IMR-90 (cell line): Measurements from ENCODE around the gene PLBD1. TPM values are rescaled to one million over a fixed set of nuclear protein-coding genes. Genes with fewer than 3 reads are reported as not detected.

Experiments
- ATAC-seq: fragments of 200-7000 bp; cut with Tn5 transposase; 2 replicates; pipeline ENCODE4 v1.9.1; 2020; ENCODE audit warnings: low read depth, mild to moderate bottlenecking, moderate library complexity
- BruUV-seq: library from RNA; stranded (reverse); fragments of 400-500 nt; replicated peaks from 2 replicates; lab custom pipeline; 2021; lab: Mats Ljungman, UMichigan
- CTCF ChIA-PET: fragments of 300-600 bp; formaldehyde crosslinking; extraction: SDS; loops from one replicate; lab custom pipeline; 2021; ENCODE audit warnings: antibody characterized with exemption; lab: Yijun Ruan, JAX
- POLR2A ChIA-PET: fragments of 300-600 bp; sonication (Branson Sonifier 250); formaldehyde crosslinking; loops from one replicate; lab custom pipeline; 2022; ENCODE audit warnings: antibody characterized with exemption; ENCODE audit not compliant: unreplicated experiment; lab: Charles Lee
- DNase-seq: peaks from one replicate; pipeline ENCODE4 v3.0.0; 2013
- H2AFZ ChIP-seq: replicated peaks from 2 replicates; pipeline ENCODE3; 2013; ENCODE audit warnings: low read length, mild to moderate bottlenecking; ENCODE audit not compliant: poor library complexity
- H2AK5ac ChIP-seq: 2 replicates; pipeline ENCODE4 v1.6.1; 2013; ENCODE audit warnings: low read depth, low read length, inconsistent platforms
- H2AK9ac ChIP-seq: replicated peaks from 2 replicates; pipeline ENCODE3; 2013; ENCODE audit warnings: mild to moderate bottlenecking, low read depth, low read length, moderate library complexity; ENCODE audit not compliant: poor library complexity
- H2BK120ac ChIP-seq: 2 replicates; pipeline ENCODE4 v1.6.1; 2013; ENCODE audit warnings: low read depth, low read length, inconsistent platforms
- H2BK15ac ChIP-seq: 3 replicates; pipeline ENCODE4 v1.6.1; 2013; ENCODE audit warnings: low read depth, low read length, inconsistent platforms
- H2BK20ac ChIP-seq: 2 replicates; pipeline ENCODE4 v1.6.1; 2013; ENCODE audit warnings: low read depth, mild to moderate bottlenecking, inconsistent platforms, low read length, moderate library complexity
- H2BK5ac ChIP-seq: 2 replicates; pipeline ENCODE4 v1.6.1; 2013; ENCODE audit warnings: mild to moderate bottlenecking, low read depth, low read length, inconsistent platforms; ENCODE audit not compliant: poor library complexity, severe bottlenecking
- H3K14ac ChIP-seq: replicated peaks from 2 replicates; pipeline ENCODE4 v1.6.1; 2013; ENCODE audit warnings: low read depth, low read length, inconsistent platforms
- H3K18ac ChIP-seq: 2 replicates; pipeline ENCODE4 v1.6.1; 2013; ENCODE audit warnings: low read depth, low read length, control low read depth
- H3K23ac ChIP-seq: 2 replicates; pipeline ENCODE4 v1.6.1; 2013; ENCODE audit warnings: low read depth, low read length, inconsistent platforms
- H3K27ac ChIP-seq: 2 replicates; pipeline ENCODE4 v1.5.1; 2013; ENCODE audit warnings: mild to moderate bottlenecking, control low read depth, low read length; ENCODE audit not compliant: insufficient read depth
- H3K27me3 ChIP-seq: 2 replicates; pipeline ENCODE4 v1.6.1; 2013; ENCODE audit warnings: low read length; ENCODE audit not compliant: control insufficient read depth, insufficient read depth
- H3K36me3 ChIP-seq: 2 replicates; pipeline ENCODE4 v1.6.1; 2013; ENCODE audit warnings: low read length, mixed read lengths; ENCODE audit not compliant: control insufficient read depth, insufficient read depth
- H3K4ac ChIP-seq: 2 replicates; pipeline ENCODE4 v1.6.1; 2013; ENCODE audit warnings: low read depth, low read length, inconsistent platforms
- H3K4me1 ChIP-seq: 2 replicates; pipeline ENCODE4 v1.6.1; 2013; ENCODE audit warnings: low read length, mixed read lengths; ENCODE audit not compliant: control insufficient read depth, insufficient read depth
- H3K4me2 ChIP-seq: 2 replicates; pipeline ENCODE4 v1.6.1; 2013; ENCODE audit warnings: low read depth, mild to moderate bottlenecking, control low read depth, low read length, moderate library complexity
- H3K4me3 ChIP-seq: 2 replicates; pipeline ENCODE4 v1.5.1; 2013; ENCODE audit warnings: low read depth, mild to moderate bottlenecking, control low read depth, low read length, moderate library complexity; ENCODE audit not compliant: insufficient read depth
- H3K56ac ChIP-seq: 2 replicates; pipeline ENCODE4 v1.6.1; 2013; ENCODE audit warnings: low read length, inconsistent platforms; ENCODE audit not compliant: insufficient read depth; ENCODE audit errors: extremely low read depth
- H3K79me1 ChIP-seq, 2 experiments: 2 replicates each; pipeline ENCODE4 v1.6.1; 2013; ENCODE audit warnings: low read length in 2 of 2, inconsistent platforms in 1 of 2, low read depth in 1 of 2
- H3K9ac ChIP-seq: 2 replicates; pipeline ENCODE4 v1.6.1; 2013; ENCODE audit warnings: low read depth, low read length, control low read depth
- H3K9me1 ChIP-seq: 2 replicates; pipeline ENCODE4 v1.6.1; 2013; ENCODE audit warnings: low read length, inconsistent platforms; ENCODE audit not compliant: insufficient read depth
- H3K9me3 ChIP-seq: 2 replicates; pipeline ENCODE4 v1.6.1; 2013; ENCODE audit warnings: low read length; ENCODE audit not compliant: control insufficient read depth, insufficient read depth
- H4K20me1 ChIP-seq: 2 replicates; pipeline ENCODE4 v1.6.1; 2013; ENCODE audit warnings: low read length, inconsistent platforms; ENCODE audit not compliant: insufficient read depth
- H4K5ac ChIP-seq: 2 replicates; pipeline ENCODE4 v1.6.1; 2013; ENCODE audit warnings: mild to moderate bottlenecking, low read depth, low read length, control low read depth
- H4K8ac ChIP-seq, 2 experiments: 2 replicates each; pipeline ENCODE4 v1.6.1; 2013; ENCODE audit warnings: low read depth in 2 of 2, low read length in 2 of 2, control low read depth in 1 of 2, inconsistent platforms in 1 of 2
- H4K91ac ChIP-seq: 2 replicates; pipeline ENCODE4 v1.6.1; 2013; ENCODE audit warnings: low read depth, low read length, inconsistent platforms; ENCODE audit not compliant: insufficient read depth
- RAD21 ChIP-seq: IDR thresholded peaks from 2 replicates; pipeline ENCODE4 v1.6.1; 2012; ENCODE audit warnings: low read length, improper control_type of control experiment
- WGBS, 2 experiments: methylation state at CpG; one replicate each; pipeline versions ENCODE4 v1.1.5 to v1.1.7; 2013; ENCODE audit warnings: missing lambda C conversion rate in 2 of 2; ENCODE audit not compliant: insufficient read length in 1 of 2; ENCODE audit errors: extremely low coverage in 2 of 2; 5-methylcytosine and 5-hydroxymethylcytosine counted together
- dilution Hi-C: fragments of 300-500 bp; cut with HindIII; formaldehyde crosslinking; loops from one replicate; pipeline ENCODE4 v1.14.3; 2018; ENCODE audit warnings: low sequenced_read_pairs; ENCODE audit not compliant: unreplicated experiment
- in situ Hi-C: fragments of 300-500 bp; cut with MboI; formaldehyde crosslinking; loops from 3 replicates; pipeline ENCODE4 v1.14.3; 2019; ENCODE audit warnings: low sequenced_read_pairs, inconsistent platforms, mixed read lengths
- intact Hi-C: fragments of 100-400 bp; cut with micrococcal nuclease; formaldehyde crosslinking; loops from 2 replicates; pipeline ENCODE4 v1.10.0; 2022
- polyA plus RNA-seq, 3 experiments: library from polyadenylated mRNA; depleted of rRNA; stranded (reverse); fragments of >200 nt; gene quantifications; 2 replicates each; pipeline ENCODE4 v1.2.3, GENCODE V29; 2012; ENCODE audit warnings: low replicate concordance in 1 of 3
- total RNA-seq: library from RNA; depleted of rRNA; stranded (reverse); fragments of >200 nt; gene quantifications from 2 replicates; pipeline ENCODE4 v1.2.3, GENCODE V29; 2012

PLBD1 gene
- total and polyA plus RNA-seq, 2 of the 4 experiments (the other 2 are of a cell fraction): under 0.01 TPM; not detected in 1

DNA sequence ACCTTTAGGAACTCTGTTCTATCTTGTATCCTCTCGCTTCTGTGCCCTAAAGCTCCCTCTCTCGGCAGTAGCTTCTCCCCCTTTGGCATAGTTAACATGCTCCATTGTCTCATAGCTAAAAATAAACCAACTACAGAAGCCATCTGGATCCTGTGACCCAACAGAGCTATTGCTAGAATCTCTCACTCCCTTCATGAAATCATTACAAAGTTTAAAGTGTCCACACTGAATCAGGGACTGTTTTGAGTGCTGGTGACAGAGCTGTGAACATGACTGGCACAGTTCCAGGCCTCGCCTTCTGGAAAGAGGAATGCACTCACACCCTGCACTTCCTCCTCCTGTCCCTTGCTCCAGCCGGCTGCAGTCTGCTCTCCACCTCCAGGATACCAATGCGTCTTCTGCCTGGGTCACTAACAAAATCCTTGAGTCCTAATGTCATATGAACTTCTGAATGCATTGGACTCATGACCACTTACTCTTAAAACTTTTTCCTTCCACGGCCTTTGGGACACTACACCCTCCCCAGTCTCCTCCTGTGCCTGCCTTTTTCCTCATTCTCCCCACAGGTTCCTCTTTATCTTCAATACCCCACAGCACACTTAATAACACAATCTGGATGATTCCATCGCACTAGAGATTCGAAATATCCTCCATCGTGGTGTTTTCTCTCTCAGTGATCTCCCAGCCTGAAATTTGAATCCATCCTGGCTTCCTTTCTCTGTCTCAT, 13.2 kb downstream of the PLBD1 start:
- Histone ChIP-seq H3K4me3 (no peak overlapping the region), H4K8ac (no peak overlapping the region), H3K14ac (no peak overlapping the region), H2BK20ac (no peak overlapping the region), H3K4me1 (no peaks in the 10 kb centered on the region), H3K36me3 (no peaks in the 10 kb centered on the region), H3K27ac (no peak overlapping the region), H3K9me1 (no peaks in the 10 kb centered on the region), H3K9me3 (no peaks in the 10 kb centered on the region), H3K4ac (no peak overlapping the region), H2AK5ac (no peak overlapping the region), H2AFZ (no peak overlapping the region), H2BK5ac (no peak overlapping the region), H4K5ac (no peak overlapping the region), H3K4me2 (no peak overlapping the region), H3K18ac (no peak overlapping the region), H3K56ac (no peak overlapping the region), H3K23ac (no peak overlapping the region), H2BK15ac (no peak overlapping the region), H4K20me1 (no peaks in the 10 kb centered on the region), H3K9ac (no peak overlapping the region), H4K91ac (no peak overlapping the region), H3K27me3 (no peaks in the 10 kb centered on the region), H2BK120ac (no peak overlapping the region), H2AK9ac (no peak overlapping the region), H3K79me1 (no peaks in the 10 kb centered on the region)
- ATAC-seq: no peak
- WGBS, 2 experiments: 14% methylated on average over 5 of the region's 9 CpGs; no CpG with 5 or more reads in 1 of the 2 experiments
- dilution Hi-C loops (no loop called here), intact Hi-C loops (no loop called here), in situ Hi-C loops (no loop called here)
- POLR2A ChIA-PET: no interaction called here
- DNase-seq: no peak
- CTCF ChIA-PET: no interaction called here
- BruUV-seq: no TSS peak
- TF ChIP-seq RAD21: no peak
